NCI-H2171 treated with DMSO at 0.1 percent for 48 hours (cell line): ENCODE measurements around the gene GRIA3.
A peak's percentile ranks its signal among the peaks of the same experiment; 100 is the strongest.
"Not testable (repeated sequence)": the region's sequence is repeated elsewhere in the genome, so short reads cannot be mapped to it uniquely, and the experiment has no call there.

Experiments
- DNase-seq: peaks from one replicate; lab custom pipeline; 2025; lab: John Stamatoyannopoulos, UW

Gene GRIA3

GRCh38 chrX:123350226-123350625 lies 166.1 kb downstream of the GRIA3 start:
- DNase-seq, result peak; percentile 8

DNA sequence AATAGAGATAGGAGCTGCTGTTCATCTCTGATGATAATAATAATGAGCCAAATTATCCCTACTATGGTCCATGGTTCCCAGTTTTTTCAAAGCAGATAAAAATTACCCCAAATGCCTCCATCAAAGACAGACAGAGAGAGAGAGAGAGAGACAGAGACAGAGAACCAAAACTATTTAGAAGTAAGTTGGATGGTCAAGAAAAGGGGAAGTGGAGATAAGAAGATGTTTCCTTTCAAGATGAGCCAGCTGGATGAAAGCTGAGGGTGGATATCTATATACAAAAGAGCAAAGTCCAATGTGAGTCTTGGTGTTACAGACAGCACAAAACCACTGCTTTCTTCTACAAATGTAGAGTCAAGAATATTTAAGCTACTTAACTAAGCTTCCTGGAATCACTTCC lies 173.9 kb downstream of the GRIA3 start:
- no peak for DNase-seq

DNA sequence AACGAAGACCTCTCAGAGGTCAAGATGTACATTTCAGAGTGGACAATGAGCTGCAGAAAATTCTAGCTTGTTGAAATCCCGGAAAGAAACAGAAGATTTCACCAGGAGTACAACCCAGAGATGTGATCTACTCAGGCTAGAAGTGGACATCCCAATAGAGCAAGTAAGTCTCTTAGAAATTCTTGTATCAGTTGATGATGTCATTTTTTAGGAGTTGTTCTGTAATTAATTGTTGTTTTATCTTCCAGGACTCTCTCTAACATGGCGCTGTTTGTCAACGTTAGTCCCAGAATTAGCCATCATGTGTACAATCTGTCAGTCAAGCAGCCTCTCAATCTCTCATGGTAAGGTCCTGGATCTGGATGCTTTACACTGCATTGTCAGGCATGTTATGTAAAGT lies 174.4 kb downstream of the GRIA3 start:
- DNase-seq, result no peak

DNA sequence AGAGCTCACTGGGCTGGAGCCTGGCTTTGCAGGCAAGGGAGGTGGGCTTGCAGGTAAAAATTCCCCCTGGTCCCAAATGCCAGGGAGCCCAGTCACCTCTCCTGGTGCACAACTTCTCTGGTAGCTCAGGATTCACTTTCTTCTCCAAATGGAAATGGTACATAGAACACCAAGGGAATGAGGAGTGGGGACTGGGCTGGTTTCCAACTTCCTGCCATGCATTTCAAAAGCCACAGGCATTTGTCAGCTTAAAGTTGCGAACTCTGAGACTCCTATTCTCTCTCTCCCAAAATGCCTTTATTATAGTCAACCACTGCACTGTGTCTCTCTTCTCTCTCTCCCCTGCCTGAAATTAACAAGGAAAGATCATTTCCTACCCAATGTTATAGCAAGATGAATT lies 177.3 kb downstream of the GRIA3 start:
- DNase-seq, result peak; percentile 6

GRCh38 chrX:123386196-123386595 lies 202.1 kb downstream of the GRIA3 start:
- not testable (repeated sequence) for DNase-seq

DNA sequence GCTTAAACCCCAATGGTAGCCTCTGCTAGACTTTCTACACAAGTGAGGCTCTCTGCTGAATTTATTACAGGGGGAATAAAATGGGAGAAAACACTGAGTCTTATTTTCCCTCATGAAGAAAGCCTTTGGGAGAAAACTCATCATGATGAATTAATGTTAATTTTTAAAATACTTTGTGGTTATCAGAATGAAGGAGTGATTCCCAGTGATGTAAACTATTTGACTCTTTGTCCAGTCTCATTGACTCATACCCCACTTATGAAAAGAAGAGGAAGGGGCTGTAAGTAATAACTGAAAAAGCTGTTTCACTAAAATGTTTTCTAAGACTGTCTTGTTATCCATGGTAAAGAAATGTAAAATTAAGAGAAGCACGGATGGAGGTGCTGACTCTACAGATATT lies 208.8 kb downstream of the GRIA3 start:
- no peak for DNase-seq

DNA sequence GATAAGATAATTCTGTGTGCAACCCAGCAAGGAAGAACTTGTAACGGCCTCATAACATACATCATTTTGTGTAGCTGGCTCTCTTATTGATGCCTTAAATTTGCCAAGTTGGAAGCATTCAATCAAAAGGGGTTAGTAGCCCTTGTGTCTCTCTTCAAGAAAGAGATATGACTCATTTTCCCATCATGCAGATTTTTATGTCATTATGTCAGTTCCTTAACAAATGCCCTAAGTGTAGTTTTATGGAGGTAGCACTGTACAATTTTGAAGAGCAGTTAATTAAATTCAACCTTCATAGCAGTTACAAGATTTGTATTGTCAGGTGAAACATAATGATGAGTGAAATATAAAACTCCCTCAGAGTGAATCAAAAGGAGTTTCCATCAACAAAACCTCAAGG lies 215.6 kb downstream of the GRIA3 start:
- DNase-seq, result no peak

GRCh38 chrX:123405231-123405630 lies 221.2 kb downstream of the GRIA3 start:
- DNase-seq, result no peak

GRCh38 chrX:123408821-123409737 lies 225.0 kb downstream of the GRIA3 start:
- DNase-seq, result no peak

GRCh38 chrX:123422875-123423274 lies 238.8 kb downstream of the GRIA3 start:
- peak; percentile 0 for DNase-seq

GRCh38 chrX:123424546-123424945 lies 240.5 kb downstream of the GRIA3 start:
- DNase-seq, result no peak

- DNase-seq, result no peak
Measured at GRCh38 chrX:123425471-123425870, 241.4 kb downstream of the GRIA3 start.

DNA sequence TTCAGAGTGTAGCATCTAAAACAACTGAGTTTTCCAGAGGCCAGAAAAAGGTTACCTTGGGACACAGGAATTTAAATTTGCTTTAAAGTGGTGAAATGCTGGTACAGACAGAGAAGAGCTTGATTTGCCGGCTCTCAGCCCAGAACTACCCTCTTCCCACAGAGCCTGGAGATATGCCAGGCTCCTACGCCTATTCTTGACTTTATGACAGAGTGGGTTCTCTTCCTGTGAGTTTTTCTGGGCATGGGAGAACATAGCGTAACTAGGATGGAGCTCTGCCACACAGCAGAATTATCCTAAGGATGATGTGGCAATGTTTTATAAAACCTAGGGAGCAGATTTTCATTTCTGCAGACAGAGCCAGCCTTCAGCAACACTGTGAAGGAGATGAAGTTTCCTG lies 241.8 kb downstream of the GRIA3 start:
- DNase-seq, result no peak

DNA sequence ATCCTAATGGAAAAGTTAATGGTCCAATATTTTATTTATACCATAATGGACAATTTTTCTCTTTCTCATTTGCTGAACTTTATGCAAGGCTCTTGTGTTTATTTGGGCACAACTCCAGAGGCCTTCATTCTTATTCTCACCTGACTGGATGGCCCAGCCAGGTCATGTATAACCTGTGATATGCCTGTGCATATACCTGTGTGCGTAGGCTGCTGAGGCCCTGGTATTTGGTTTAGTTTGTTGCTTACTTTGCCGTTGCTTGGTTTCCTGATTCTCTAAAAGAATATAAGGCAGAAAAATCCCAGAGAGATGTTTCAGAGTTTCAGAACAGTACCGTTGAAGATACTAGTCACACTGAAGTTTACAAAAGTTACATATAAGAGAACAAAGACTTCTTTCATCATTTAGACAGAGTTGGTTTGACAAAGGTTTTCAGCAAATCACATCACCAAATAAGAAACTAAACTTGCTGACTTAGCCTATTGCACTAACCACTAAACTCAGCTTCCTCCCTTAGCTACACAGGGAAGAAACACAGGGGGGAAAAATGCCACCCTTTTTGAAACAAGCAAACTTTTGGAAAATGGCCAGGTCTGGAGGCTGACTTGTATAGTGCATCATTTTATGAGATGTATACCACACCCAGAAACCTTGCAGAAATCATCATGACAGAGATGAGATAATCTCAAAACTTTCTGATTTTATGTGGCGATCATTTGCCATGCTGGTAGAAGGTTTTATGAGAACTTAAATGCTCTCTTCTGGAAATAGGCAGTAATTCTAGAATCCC lies 248.5 kb downstream of the GRIA3 start:
- DNase-seq, result no peak

DNA sequence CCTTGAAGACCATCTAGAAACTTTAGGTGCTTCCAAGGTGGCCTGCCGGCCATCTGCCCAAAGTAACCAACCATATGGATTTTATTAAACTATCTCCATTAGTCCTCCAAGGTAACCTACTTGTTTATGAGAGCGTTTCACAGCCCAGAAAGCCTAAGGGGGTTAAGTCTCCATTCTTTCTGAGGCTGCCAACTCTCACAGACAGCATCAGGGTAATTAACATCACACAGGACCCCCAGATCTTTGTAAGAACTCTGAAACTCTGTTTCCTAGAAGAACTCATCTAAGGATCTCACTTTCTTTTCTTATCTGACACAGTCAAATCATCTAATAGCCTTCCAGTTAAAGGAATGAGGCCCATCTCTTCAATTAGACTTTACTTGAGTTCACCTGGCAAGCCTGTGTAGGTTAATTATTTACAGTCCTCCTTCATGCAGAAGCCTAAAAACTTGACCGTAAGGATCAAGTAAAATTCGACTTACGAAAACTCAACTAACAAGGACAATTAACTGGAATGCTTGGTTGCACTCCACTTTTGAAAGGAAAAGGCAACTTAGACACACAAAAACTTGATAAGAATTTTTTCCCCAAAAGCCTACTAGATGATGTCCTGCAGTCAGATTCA lies 252.5 kb downstream of the GRIA3 start:
- no peak for DNase-seq

DNA sequence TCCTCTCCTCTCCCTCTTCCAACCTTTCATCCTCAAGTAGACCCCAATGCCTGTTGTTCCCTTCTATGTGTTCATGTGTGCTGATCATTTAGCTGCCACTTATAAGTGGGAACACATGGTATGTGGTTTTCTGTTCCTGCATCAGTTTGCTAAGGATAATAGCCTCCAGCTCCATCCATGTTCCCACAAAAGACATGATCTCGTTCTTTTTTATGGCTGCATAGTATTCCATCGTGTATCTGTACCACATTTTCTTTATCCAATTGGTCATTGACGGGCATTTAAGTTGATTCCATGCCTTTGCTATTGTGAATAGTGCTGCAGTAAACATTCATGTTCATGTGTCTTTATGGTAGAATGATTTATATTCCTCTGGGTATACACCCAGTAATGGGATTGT lies 255.8 kb downstream of the GRIA3 start:
- not testable (repeated sequence) for DNase-seq

DNA sequence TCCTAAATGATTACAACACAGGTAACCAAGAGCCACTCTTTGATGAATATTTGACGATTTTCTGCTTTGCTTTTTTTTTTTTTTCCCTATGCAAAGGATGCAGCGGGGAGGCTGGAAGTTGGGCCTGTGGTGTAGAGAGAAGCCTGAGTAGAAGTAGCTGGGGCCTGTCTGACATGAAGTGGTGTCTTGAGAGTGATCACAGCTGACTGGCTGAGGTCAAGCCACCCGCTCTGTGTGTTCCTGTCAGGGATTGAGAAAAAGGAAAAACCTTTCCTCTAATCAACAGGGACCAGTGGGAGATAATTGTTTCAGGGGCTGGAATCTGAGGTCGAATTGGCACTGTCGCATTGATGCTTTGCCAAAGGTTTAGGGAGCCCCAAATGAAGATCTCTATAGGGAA lies 258.7 kb downstream of the GRIA3 start:
- DNase-seq, result no peak

GRCh38 chrX:123447506-123447905 lies 263.4 kb downstream of the GRIA3 start:
- DNase-seq, result no peak

- no peak for DNase-seq
Measured at GRCh38 chrX:123449335-123449734, 265.3 kb downstream of the GRIA3 start.

GRCh38 chrX:123450222-123450621 lies 266.1 kb downstream of the GRIA3 start:
- no peak for DNase-seq

DNA sequence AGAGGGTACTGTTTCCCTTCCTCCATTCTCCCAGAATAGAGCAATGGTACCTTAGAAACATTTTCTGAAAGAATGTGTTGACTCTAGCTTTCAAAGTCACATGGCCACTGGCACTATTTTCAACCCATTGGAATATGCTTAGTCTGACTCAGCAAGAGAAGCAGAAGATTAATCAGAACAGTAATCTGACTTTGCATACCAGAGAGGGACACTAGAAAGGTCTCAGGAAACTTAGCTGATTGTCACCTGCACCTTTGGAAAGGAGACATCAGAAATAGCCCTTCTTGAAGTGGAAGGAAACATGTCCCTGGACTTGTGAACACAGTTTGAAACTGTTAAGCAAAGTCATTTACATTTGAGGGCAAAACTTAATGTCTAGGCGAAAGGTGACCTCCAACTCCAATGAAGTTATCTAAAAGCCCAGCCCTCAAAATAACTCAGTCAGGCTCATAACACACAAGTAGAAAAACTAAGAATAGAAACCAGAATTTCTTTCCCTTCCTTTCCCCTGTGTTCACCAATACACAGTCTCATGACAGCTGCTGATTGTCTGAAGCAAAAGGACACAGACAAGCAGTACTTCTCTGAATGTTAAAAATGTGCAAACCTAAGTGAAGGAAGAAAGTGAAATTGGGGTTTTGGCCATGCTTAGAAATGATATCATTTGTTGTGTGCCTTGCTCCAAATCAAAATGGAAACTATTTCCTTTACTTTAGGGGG lies 270.8 kb downstream of the GRIA3 start:
- no peak for DNase-seq

GRCh38 chrX:123455693-123456092 lies 271.6 kb downstream of the GRIA3 start:
- no peak for DNase-seq
